Loucy (cell line): ENCODE measurements around the gene NIPBL.

Source experiments
- CTCF ChIP-seq: fragments of 200-600 bp; sonication (generic); conservative IDR thresholded peaks from 2 replicates; pipeline ENCODE4 v1.5.1; 2014; ENCODE audit warnings: mild to moderate bottlenecking, antibody characterized with exemption, low read length
- EZH2phosphoT487 ChIP-seq: fragments of 200-600 bp; IDR thresholded peaks from 2 replicates; pipeline ENCODE4 v1.6.1; 2018; ENCODE audit warnings: antibody characterized with exemption, mild to moderate bottlenecking, moderate library complexity, borderline replicate concordance

GRCh38 chr5:36870399-36871040 is 6.0 kb upstream of the NIPBL start:
- TF ChIP-seq CTCF (peak; percentile 76), EZH2phosphoT487 (no peak)
